GM21390 (cell line): Measurements from ENCODE around the gene FOXA1.

ENCODE experiments used
- ATAC-seq: cut with Tn5 transposase; IDR thresholded peaks from one replicate; pipeline ENCODE4 v1.9.1; 2021; ENCODE audit not compliant: unreplicated experiment

Gene FOXA1

GRCh38 chr14:37590428-37591139 is 4.5 kb downstream of the FOXA1 start:
- ATAC-seq = no peak

GRCh38 chr14:37589715-37590427 is 5.2 kb downstream of the FOXA1 start:
- ATAC-seq = no peak

GRCh38 chr14:37588956-37589714 is 5.9 kb downstream of the FOXA1 start:
- no peak for ATAC-seq

GRCh38 chr14:37588667-37588955 is 6.4 kb downstream of the FOXA1 start:
- no peak for ATAC-seq

GRCh38 chr14:37587881-37588666 is 7.0 kb downstream of the FOXA1 start:
- ATAC-seq = no peak

- no peak for ATAC-seq
Measured at GRCh38 chr14:37587131-37587803, 7.8 kb downstream of the FOXA1 start.

- no peak for ATAC-seq
Measured at GRCh38 chr14:37586797-37587130, 8.3 kb downstream of the FOXA1 start.

- ATAC-seq = no peak
Measured at GRCh38 chr14:37585971-37586796, 8.9 kb downstream of the FOXA1 start.

GRCh38 chr14:37585101-37585511 is 9.9 kb downstream of the FOXA1 start:
- no peak for ATAC-seq

GRCh38 chr14:37584211-37585100 is 10.6 kb downstream of the FOXA1 start:
- no peak for ATAC-seq

- no peak for ATAC-seq
Measured at GRCh38 chr14:37583358-37584210, 11.5 kb downstream of the FOXA1 start.

GRCh38 chr14:37580146-37580545 is 14.9 kb downstream of the FOXA1 start:
- no peak for ATAC-seq

GRCh38 chr14:37579274-37579673 is 15.8 kb downstream of the FOXA1 start:
- ATAC-seq = no peak

- no peak for ATAC-seq
Measured at GRCh38 chr14:37573356-37573755, 21.7 kb downstream of the FOXA1 start.

GRCh38 chr14:37571391-37571790 is 23.7 kb downstream of the FOXA1 start:
- no peak for ATAC-seq

- ATAC-seq = no peak
Measured at GRCh38 chr14:37569729-37570128, 25.3 kb downstream of the FOXA1 start.

- ATAC-seq = no peak
Measured at GRCh38 chr14:37566811-37567371, 28.2 kb downstream of the FOXA1 start.

- ATAC-seq = no peak
Measured at GRCh38 chr14:37565550-37565949, 29.5 kb downstream of the FOXA1 start.
